H9 (cell line): ENCODE data around the gene ENHO. TPM values are rescaled to one million over a fixed set of nuclear protein-coding genes. Genes with fewer than 3 reads are reported as not detected.

Source experiments
- DNase-seq: peaks from one replicate; pipeline ENCODE4 v3.0.0-alpha.2; 2017
- H2AFZ ChIP-seq: one replicate; pipeline ENCODE4 v1.6.1; 2013; ENCODE audit warnings: mild to moderate bottlenecking, low read length, control low read depth, moderate library complexity
- H2AK5ac ChIP-seq: 2 replicates; pipeline ENCODE4 v1.6.1; 2013; ENCODE audit warnings: low read length, control low read depth, mixed read lengths; ENCODE audit not compliant: insufficient read length
- H2BK120ac ChIP-seq: one replicate; pipeline ENCODE4 v1.6.1; 2013; ENCODE audit warnings: low read depth, mild to moderate bottlenecking, low read length, control low read depth, inconsistent platforms; ENCODE audit not compliant: poor library complexity, severe bottlenecking
- H2BK12ac ChIP-seq: 2 replicates; pipeline ENCODE4 v1.6.1; 2013; ENCODE audit warnings: low read length, control low read depth, mixed read lengths, low read depth; ENCODE audit not compliant: insufficient read length
- H2BK15ac ChIP-seq: 2 replicates; pipeline ENCODE4 v1.6.1; 2013; ENCODE audit warnings: low read depth, low read length, control low read depth
- H2BK20ac ChIP-seq: one replicate; pipeline ENCODE4 v1.6.1; 2013; ENCODE audit warnings: low read depth, mild to moderate bottlenecking, low read length, control low read depth, inconsistent platforms; ENCODE audit not compliant: poor library complexity, severe bottlenecking
- H2BK5ac ChIP-seq: 2 replicates; pipeline ENCODE4 v1.6.1; 2013; ENCODE audit warnings: low read length, control low read depth, mixed read lengths; ENCODE audit not compliant: insufficient read length
- H3K14ac ChIP-seq: 2 replicates; pipeline ENCODE4 v1.6.1; 2013; ENCODE audit warnings: low read length, control low read depth; ENCODE audit not compliant: insufficient read depth
- H3K18ac ChIP-seq: 2 replicates; pipeline ENCODE4 v1.6.1; 2013; ENCODE audit warnings: low read depth, mild to moderate bottlenecking, mixed read lengths, low read length, control low read depth; ENCODE audit not compliant: insufficient read length
- H3K23ac ChIP-seq: 2 replicates; pipeline ENCODE4 v1.6.1; 2013; ENCODE audit warnings: low read length, control low read depth, mixed read lengths, low read depth; ENCODE audit not compliant: insufficient read length
- H3K23me2 ChIP-seq: 2 replicates; pipeline ENCODE4 v1.6.1; 2013; ENCODE audit warnings: low read depth, mild to moderate bottlenecking, mixed read lengths, low read length, control low read depth; ENCODE audit not compliant: insufficient read length, poor library complexity, severe bottlenecking
- H3K27ac ChIP-seq: 2 replicates; pipeline ENCODE4 v1.5.1; 2013; ENCODE audit warnings: low read length, control low read depth, mixed read lengths, low read depth; ENCODE audit not compliant: insufficient read length
- H3K27me3 ChIP-seq: 2 replicates; pipeline ENCODE4 v1.6.1; 2013; ENCODE audit warnings: low read length, control low read depth, inconsistent platforms; ENCODE audit not compliant: insufficient read depth
- H3K4ac ChIP-seq: 2 replicates; pipeline ENCODE4 v1.6.1; 2013; ENCODE audit warnings: low read depth, mild to moderate bottlenecking, control low read depth, inconsistent platforms, low read length, moderate library complexity
- H3K4me1 ChIP-seq: 2 replicates; pipeline ENCODE4 v1.6.1; 2013; ENCODE audit warnings: low read length, control low read depth, inconsistent platforms; ENCODE audit not compliant: insufficient read depth
- H3K4me2 ChIP-seq: 2 replicates; pipeline ENCODE4 v1.6.1; 2013; ENCODE audit warnings: low read length, control low read depth, mixed read lengths; ENCODE audit not compliant: insufficient read length, insufficient read depth
- H3K56ac ChIP-seq: 2 replicates; pipeline ENCODE4 v1.6.1; 2013; ENCODE audit warnings: low read depth, mild to moderate bottlenecking, mixed read lengths, low read length, control low read depth; ENCODE audit not compliant: insufficient read length
- H3K79me1 ChIP-seq: 2 replicates; pipeline ENCODE4 v1.6.1; 2013; ENCODE audit warnings: low read depth, mild to moderate bottlenecking, moderate library complexity, low read length, control low read depth, inconsistent platforms; ENCODE audit not compliant: insufficient read depth, poor library complexity, severe bottlenecking
- H3K79me2 ChIP-seq: 2 replicates; pipeline ENCODE4 v1.6.1; 2013; ENCODE audit warnings: low read length, control low read depth, inconsistent platforms; ENCODE audit not compliant: insufficient read depth
- H3K9ac ChIP-seq: 2 replicates; pipeline ENCODE4 v1.6.1; 2013; ENCODE audit warnings: low read length, control low read depth, mixed read lengths; ENCODE audit not compliant: insufficient read length; ENCODE audit errors: extremely low read depth
- H3K9me3 ChIP-seq: one replicate; pipeline ENCODE4 v1.6.1; 2013; ENCODE audit warnings: low read depth, low read length, inconsistent platforms; ENCODE audit not compliant: control insufficient read depth
- H3T11ph ChIP-seq: one replicate; pipeline ENCODE4 v1.6.1; 2013; ENCODE audit warnings: mild to moderate bottlenecking, low read length, control low read depth, inconsistent platforms
- H4K20me1 ChIP-seq: one replicate; pipeline ENCODE4 v1.6.1; 2013; ENCODE audit not compliant: control insufficient read depth, insufficient read length, insufficient read depth
- H4K5ac ChIP-seq: 2 replicates; pipeline ENCODE4 v1.6.1; 2013; ENCODE audit warnings: low read depth, mild to moderate bottlenecking, mixed read lengths, low read length, control low read depth; ENCODE audit not compliant: insufficient read length
- H4K8ac ChIP-seq: replicated peaks from 2 replicates; pipeline ENCODE4 v1.6.1; 2013; ENCODE audit warnings: low read length, control low read depth, mixed read lengths, low read depth; ENCODE audit not compliant: insufficient read length
- H4K91ac ChIP-seq: 2 replicates; pipeline ENCODE4 v1.6.1; 2013; ENCODE audit warnings: low read depth, mild to moderate bottlenecking, moderate library complexity, mixed read lengths, low read length, control low read depth; ENCODE audit not compliant: insufficient read length
- H3K27ac Mint-ChIP-seq, 3 experiments: 2 replicates in 2 of 3; 3 replicates in 1 of 3; pipeline ENCODE4 v1.8.0; 2020 to 2021; ENCODE audit warnings: mixed read lengths in 3 of 3, mild to moderate bottlenecking in 1 of 3, moderate library complexity in 1 of 3
- H3K27me3 Mint-ChIP-seq: 2 replicates; pipeline ENCODE4 v1.8.0; 2021; ENCODE audit warnings: low read depth, mild to moderate bottlenecking, moderate library complexity, mixed read lengths
- H3K36me3 Mint-ChIP-seq, 3 experiments: 2 replicates in 2 of 3; 3 replicates in 1 of 3; pipeline ENCODE4 v1.8.0; 2020 to 2021; ENCODE audit warnings: low read depth in 3 of 3, mixed read lengths in 3 of 3; ENCODE audit not compliant: insufficient read depth in 1 of 3
- H3K4me1 Mint-ChIP-seq, 2 experiments: 2 replicates each; pipeline ENCODE4 v1.8.0; 2020; ENCODE audit warnings: mixed read lengths in 2 of 2
- H3K4me3 Mint-ChIP-seq, 2 experiments: 2 replicates in 1 of 2; 3 replicates in 1 of 2; pipeline ENCODE4 v1.8.0; 2020 to 2021; ENCODE audit warnings: mild to moderate bottlenecking in 2 of 2, mixed read lengths in 2 of 2, moderate library complexity in 1 of 2
- H3K9me3 Mint-ChIP-seq, 2 experiments: 2 replicates in 1 of 2; 3 replicates in 1 of 2; pipeline ENCODE4 v1.8.0; 2020; ENCODE audit warnings: mild to moderate bottlenecking in 2 of 2, mixed read lengths in 2 of 2, moderate library complexity in 1 of 2
- WGBS: extraction: QIAGEN DNeasy Blood & Tissue Kit; methylation state at CpG from one replicate; pipeline ENCODE4 v1.1.7; 2013; ENCODE audit warnings: missing lambda C conversion rate, low lambda C conversion rate, mixed read lengths; ENCODE audit not compliant: insufficient read length; ENCODE audit errors: extremely low coverage; 5-methylcytosine and 5-hydroxymethylcytosine counted together
- total RNA-seq: library from RNA; stranded (reverse); gene quantifications from 2 replicates; pipeline ENCODE4 v1.2.1, GENCODE V29; 2021
- TF ChIP-seq, protein P1 (sequence below): fragments of 200-600 bp; sonication (generic); conservative IDR thresholded peaks from 3 replicates; pipeline ENCODE4 v1.8.0; 2021; ENCODE audit warnings: antibody characterized with exemption, mild to moderate bottlenecking

ENHO gene
- total RNA-seq, 1 experiment from 2014 or later, result 14.5 TPM

DNA sequence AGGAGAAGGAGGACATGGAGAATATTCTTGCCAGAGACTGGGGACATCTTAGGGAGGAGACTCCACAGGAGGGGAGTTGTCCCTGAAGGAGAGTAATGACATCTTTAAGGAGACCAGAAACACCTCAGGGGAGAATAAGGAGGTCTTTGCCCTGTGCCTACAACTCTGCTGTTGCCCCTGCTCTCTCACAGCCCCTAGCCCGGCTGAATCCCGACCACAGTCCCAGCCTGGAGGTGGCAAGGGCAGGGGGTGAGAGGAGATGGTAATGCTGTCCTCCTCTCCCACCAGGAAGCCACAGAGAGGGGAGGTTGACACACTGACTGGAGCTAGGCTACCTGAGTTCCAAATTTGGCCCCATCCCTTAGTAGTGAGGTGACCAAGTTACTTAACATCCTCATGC lies 30.2 kb upstream of the ENHO start:
- Histone ChIP-seq H2BK120ac (no peak overlapping the region), H2AK5ac (no peak overlapping the region), H3K27me3 (no peaks in the 10 kb centered on the region), H3K56ac (no peak overlapping the region), H4K8ac (no peak overlapping the region), H3K27ac (no peak overlapping the region), H3K4me1 (peaks cover 5% of the 10 kb centered on the region; the same call in 1 of the 2 replicates), H2BK15ac (no peak overlapping the region), H3K9me3 (no peaks in the 10 kb centered on the region), H3K23ac (no peak overlapping the region), H3K23me2 (no peaks in the 10 kb centered on the region), H2BK5ac (no peak overlapping the region), H3K14ac (no peak overlapping the region), H2BK20ac (no peak overlapping the region), H4K20me1 (no peaks in the 10 kb centered on the region), H3T11ph (no peak overlapping the region), H3K79me2 (no peaks in the 10 kb centered on the region), H4K5ac (no peak overlapping the region), H4K91ac (no peak overlapping the region), H3K79me1 (no peaks in the 10 kb centered on the region), H3K18ac (no peak overlapping the region), H2BK12ac (no peak overlapping the region), H3K9ac (no peak overlapping the region), H3K4me2 (no peak overlapping the region), H2AFZ (no peak overlapping the region), H3K4ac (no peak overlapping the region)
- H3K4me3 Mint-ChIP-seq, result no peak overlapping the region; a peak in 1 of 5 replicates
- TF ChIP-seq, protein P1, sequence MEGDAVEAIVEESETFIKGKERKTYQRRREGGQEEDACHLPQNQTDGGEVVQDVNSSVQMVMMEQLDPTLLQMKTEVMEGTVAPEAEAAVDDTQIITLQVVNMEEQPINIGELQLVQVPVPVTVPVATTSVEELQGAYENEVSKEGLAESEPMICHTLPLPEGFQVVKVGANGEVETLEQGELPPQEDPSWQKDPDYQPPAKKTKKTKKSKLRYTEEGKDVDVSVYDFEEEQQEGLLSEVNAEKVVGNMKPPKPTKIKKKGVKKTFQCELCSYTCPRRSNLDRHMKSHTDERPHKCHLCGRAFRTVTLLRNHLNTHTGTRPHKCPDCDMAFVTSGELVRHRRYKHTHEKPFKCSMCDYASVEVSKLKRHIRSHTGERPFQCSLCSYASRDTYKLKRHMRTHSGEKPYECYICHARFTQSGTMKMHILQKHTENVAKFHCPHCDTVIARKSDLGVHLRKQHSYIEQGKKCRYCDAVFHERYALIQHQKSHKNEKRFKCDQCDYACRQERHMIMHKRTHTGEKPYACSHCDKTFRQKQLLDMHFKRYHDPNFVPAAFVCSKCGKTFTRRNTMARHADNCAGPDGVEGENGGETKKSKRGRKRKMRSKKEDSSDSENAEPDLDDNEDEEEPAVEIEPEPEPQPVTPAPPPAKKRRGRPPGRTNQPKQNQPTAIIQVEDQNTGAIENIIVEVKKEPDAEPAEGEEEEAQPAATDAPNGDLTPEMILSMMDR, result no peak
- peaks cover 17 to 30% of the 10 kb centered on the region in 2 experiments for H3K4me1 Mint-ChIP-seq
- no peaks in the 10 kb centered on the region for H3K36me3 Mint-ChIP-seq
- no CpG with 5 or more reads among the region's 2 CpGs for WGBS
- H3K9me3 Mint-ChIP-seq, result no peaks in the 10 kb centered on the region; a peak in 1 of 5 replicates
- DNase-seq, result no peak
- H3K27me3 Mint-ChIP-seq, result peaks cover 9% of the 10 kb centered on the region
- H3K27ac Mint-ChIP-seq, result no peak overlapping the region; a peak in 1 of 7 replicates
